GM12872 (cell line): ENCODE data around the gene PHF21B.

Experiments used
- CTCF ChIP-seq: IDR thresholded peaks from 3 replicates; pipeline ENCODE4 v1.5.1; 2011; ENCODE audit warnings: low read depth, mild to moderate bottlenecking, low read length, moderate library complexity; ENCODE audit not compliant: insufficient read depth

PHF21B gene

GRCh38 chr22:45010532-45010900 lies 711 bp upstream of the PHF21B start:
- no peak for TF ChIP-seq CTCF

- TF ChIP-seq CTCF: no peak
Observed at GRCh38 chr22:45008751-45009605, 827 bp downstream of the PHF21B start.

GRCh38 chr22:45008186-45008681 lies 1.6 kb downstream of the PHF21B start:
- TF ChIP-seq CTCF: no peak

DNA sequence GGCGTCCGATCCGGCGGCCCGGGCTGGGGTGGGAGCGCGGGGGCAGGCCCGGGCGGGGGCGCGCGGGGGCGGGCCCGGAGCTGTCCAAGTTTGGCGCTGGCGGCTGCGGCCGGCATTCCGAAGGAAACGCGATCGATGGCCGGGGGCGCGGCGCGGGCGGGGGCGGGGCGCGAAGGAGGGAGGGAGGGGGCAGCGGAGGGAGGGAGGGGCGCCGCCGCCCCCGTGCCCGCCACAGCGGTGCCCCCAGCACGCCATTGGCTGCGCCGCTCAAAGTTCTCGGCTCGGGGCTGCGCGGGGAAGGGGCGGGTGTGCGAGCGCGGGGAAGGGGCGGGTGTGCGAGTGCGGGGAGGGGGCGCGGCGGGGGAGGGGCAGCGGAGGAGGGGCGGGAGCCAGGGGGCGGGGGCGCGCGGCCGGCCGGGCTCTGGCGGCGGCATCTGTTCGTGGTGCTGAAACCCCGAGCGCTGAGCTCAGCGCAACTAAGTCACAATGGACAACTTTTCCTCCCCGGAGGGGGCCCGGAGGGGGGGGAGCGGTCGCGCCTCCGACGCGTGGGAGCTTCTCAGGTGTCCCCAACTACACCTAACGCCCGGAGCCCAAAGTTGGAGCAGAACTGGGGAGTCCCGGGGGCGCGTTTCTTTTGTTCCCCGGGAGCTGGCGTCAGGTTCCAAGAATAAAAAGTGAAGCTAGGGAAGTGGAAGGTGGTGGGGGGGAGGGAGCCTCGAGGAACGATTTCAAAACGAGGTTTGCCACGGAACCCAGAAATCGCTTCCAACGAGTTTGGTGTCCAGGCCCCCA lies 2.2 kb downstream of the PHF21B start:
- TF ChIP-seq CTCF: no peak

DNA sequence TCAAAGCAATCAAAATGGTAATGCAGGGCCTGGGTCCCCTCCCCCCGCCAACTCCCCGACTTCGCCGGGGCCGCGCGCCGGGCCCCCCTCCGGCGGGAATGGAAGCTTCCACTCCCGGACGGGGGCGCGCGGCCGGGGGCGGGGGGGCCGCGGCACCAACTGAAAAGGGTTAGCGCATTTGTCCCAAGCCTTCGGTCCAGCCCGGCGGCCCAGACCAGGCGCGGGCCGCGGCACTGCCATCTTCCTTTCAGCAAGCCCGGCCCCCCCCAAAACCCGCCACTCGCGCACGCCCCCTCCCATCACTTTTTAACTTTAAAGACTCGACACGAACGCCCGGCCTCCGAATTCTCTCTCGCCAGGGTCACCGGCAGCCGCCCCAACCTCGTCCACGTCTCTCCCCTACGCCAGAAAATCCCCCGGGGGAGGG lies 2.8 kb downstream of the PHF21B start:
- TF ChIP-seq CTCF: no peak

DNA sequence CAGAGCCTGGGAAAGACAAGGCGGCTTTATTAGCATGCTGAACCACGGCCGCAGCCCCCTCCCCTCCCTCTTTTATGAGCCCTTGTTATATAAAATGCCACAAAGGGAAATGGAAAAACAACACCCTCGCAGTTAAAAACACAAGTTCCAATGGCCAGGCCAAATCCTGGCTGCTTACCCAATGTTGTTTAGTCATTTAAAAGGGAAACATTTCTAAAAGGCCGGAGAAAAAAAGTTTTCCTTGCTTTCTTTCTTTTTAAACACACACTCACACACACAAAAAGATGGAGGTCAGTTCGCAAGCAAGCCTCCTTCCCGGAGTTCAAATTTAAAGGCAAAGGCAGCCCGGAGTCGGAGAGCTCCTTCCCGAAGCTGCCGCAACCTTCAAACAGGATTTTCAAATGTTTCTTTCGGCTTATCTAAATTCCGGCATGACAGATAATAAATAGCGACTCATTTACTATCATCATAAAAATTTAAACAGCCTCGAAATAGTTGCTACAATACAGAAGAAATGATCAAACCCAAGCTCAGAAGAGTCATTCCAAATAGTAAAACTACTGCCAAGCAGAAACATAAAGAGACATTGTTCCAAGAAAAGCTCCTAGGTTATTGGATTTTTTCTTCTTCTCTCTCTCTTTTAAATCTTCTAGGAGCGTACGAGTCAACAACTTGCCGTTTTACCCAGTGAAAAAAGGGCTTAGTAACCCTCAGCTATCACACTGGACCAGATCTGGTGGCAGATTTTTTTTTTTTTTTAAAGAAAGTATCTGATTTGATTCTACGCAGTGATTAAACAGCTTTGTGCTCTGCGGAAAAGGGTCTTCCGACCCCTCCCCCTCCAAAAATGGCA lies 3.5 kb downstream of the PHF21B start:
- no peak for TF ChIP-seq CTCF

GRCh38 chr22:45001653-45002052 lies 8.2 kb downstream of the PHF21B start:
- TF ChIP-seq CTCF: no peak
